ENCODE results near the gene HMCN1. TPM values are rescaled to one million over a fixed set of nuclear protein-coding genes. Genes with fewer than 3 reads are reported as not detected.

HMCN1 gene
- total and polyA plus RNA-seq, 4 donors = 1.5 to 6.8 (median 3.5) TPM

GRCh38 chr1:186143481-186143880 lies 409.3 kb downstream of the HMCN1 start:
- Histone ChIP-seq H3K4me3 (ENCODE audit: low read depth in 1 of 3, low read length in 3 of 3) (no peak overlapping the region), H3K4me1 (ENCODE audit: control insufficient read depth in 4 of 4, insufficient read depth in 4 of 4, low read length in 3 of 4) (no peaks in the 10 kb centered on the region), H3K9ac (ENCODE audit: low read depth in 1 of 2, low read length in 2 of 2) (no peak overlapping the region), H3K27me3 (ENCODE audit: control insufficient read depth in 4 of 4, insufficient read depth in 4 of 4, low read length in 3 of 4) (no peaks in the 10 kb centered on the region), H3K36me3 (ENCODE audit: control insufficient read depth in 4 of 4, insufficient read depth in 3 of 4, low read depth in 1 of 4, low read length in 3 of 4) (peaks cover 0 to 12% (median 2%) of the 10 kb centered on the region in 4 donors), H3K9me3 (ENCODE audit: control insufficient read depth in 4 of 4, low read length in 3 of 4) (no peaks in the 10 kb centered on the region), H3K27ac (ENCODE audit: low read depth in 1 of 2, low read length in 2 of 2) (no peak overlapping the region)
- TF ChIP-seq, protein P1, sequence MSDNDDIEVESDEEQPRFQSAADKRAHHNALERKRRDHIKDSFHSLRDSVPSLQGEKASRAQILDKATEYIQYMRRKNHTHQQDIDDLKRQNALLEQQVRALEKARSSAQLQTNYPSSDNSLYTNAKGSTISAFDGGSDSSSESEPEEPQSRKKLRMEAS (IDR thresholded peaks at IDR 0.05) = no peak
- TF ChIP-seq SP1 (IDR thresholded peaks at IDR 0.05) (no peak), GABPA (IDR thresholded peaks at IDR 0.05 in 1 of 2, conservative IDR thresholded peaks at IDR 0.05 in 1 of 2) (no peak)
- TF ChIP-seq, protein P2, sequence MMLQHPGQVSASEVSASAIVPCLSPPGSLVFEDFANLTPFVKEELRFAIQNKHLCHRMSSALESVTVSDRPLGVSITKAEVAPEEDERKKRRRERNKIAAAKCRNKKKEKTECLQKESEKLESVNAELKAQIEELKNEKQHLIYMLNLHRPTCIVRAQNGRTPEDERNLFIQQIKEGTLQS (IDR thresholded peaks at IDR 0.05) = no peak
- DNase-seq (ENCODE audit: low spot score) = no peak

GRCh38 chr1:186144505-186144904 lies 410.3 kb downstream of the HMCN1 start:
- no peak overlapping the region for H3K4me3 ChIP-seq (ENCODE audit: low read depth in 1 of 3, low read length in 3 of 3)
- H3K36me3 ChIP-seq (ENCODE audit: control insufficient read depth in 4 of 4, insufficient read depth in 3 of 4, low read depth in 1 of 4, low read length in 3 of 4) = peaks cover 0 to 12% (median 2%) of the 10 kb centered on the region in 4 donors
- H3K4me1 ChIP-seq (ENCODE audit: control insufficient read depth in 4 of 4, insufficient read depth in 4 of 4, low read length in 3 of 4) = no peaks in the 10 kb centered on the region
- WGBS = 71% methylated on average over 5 of the region's 5 CpGs
- no peak overlapping the region for H3K9ac ChIP-seq (ENCODE audit: low read depth in 1 of 2, low read length in 2 of 2)
- no peaks in the 10 kb centered on the region for H3K27me3 ChIP-seq (ENCODE audit: control insufficient read depth in 4 of 4, insufficient read depth in 4 of 4, low read length in 3 of 4)
- DNase-seq (ENCODE audit: low spot score) = no peak
- no peak for TF ChIP-seq FOXA1 (IDR thresholded peaks at IDR 0.05)
- no peak for TF ChIP-seq JUND (IDR thresholded peaks at IDR 0.05)
- TF ChIP-seq YY1 (IDR thresholded peaks at IDR 0.05) = no peak
- TF ChIP-seq RAD21 (IDR thresholded peaks at IDR 0.05) = no peak
- no peak for TF ChIP-seq RXRA (IDR thresholded peaks at IDR 0.05)
- TF ChIP-seq NR2F2 (IDR thresholded peaks at IDR 0.05) = no peak
- TF ChIP-seq, protein P1 (IDR thresholded peaks at IDR 0.05) = no peak
- TF ChIP-seq, protein P3, sequence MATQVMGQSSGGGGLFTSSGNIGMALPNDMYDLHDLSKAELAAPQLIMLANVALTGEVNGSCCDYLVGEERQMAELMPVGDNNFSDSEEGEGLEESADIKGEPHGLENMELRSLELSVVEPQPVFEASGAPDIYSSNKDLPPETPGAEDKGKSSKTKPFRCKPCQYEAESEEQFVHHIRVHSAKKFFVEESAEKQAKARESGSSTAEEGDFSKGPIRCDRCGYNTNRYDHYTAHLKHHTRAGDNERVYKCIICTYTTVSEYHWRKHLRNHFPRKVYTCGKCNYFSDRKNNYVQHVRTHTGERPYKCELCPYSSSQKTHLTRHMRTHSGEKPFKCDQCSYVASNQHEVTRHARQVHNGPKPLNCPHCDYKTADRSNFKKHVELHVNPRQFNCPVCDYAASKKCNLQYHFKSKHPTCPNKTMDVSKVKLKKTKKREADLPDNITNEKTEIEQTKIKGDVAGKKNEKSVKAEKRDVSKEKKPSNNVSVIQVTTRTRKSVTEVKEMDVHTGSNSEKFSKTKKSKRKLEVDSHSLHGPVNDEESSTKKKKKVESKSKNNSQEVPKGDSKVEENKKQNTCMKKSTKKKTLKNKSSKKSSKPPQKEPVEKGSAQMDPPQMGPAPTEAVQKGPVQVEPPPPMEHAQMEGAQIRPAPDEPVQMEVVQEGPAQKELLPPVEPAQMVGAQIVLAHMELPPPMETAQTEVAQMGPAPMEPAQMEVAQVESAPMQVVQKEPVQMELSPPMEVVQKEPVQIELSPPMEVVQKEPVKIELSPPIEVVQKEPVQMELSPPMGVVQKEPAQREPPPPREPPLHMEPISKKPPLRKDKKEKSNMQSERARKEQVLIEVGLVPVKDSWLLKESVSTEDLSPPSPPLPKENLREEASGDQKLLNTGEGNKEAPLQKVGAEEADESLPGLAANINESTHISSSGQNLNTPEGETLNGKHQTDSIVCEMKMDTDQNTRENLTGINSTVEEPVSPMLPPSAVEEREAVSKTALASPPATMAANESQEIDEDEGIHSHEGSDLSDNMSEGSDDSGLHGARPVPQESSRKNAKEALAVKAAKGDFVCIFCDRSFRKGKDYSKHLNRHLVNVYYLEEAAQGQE (IDR thresholded peaks at IDR 0.05) = no peak
- TF ChIP-seq HNF4A (conservative IDR thresholded peaks at IDR 0.05) = no peak
- TF ChIP-seq TAF1 (conservative IDR thresholded peaks at IDR 0.05) = no peak
- TF ChIP-seq EGR1 (IDR thresholded peaks at IDR 0.05; ENCODE audit: low read depth in 2 of 2) = no peak
- TF ChIP-seq HNF4G (IDR thresholded peaks at IDR 0.05) = no peak
- no peak for TF ChIP-seq FOXA2 (IDR thresholded peaks at IDR 0.05)
- TF ChIP-seq ZBTB33 (IDR thresholded peaks at IDR 0.05) = no peak
- TF ChIP-seq, protein P2 (IDR thresholded peaks at IDR 0.05) = no peak
- H3K9me3 ChIP-seq (ENCODE audit: control insufficient read depth in 4 of 4, low read length in 3 of 4) = no peaks in the 10 kb centered on the region
- H3K27ac ChIP-seq (ENCODE audit: low read depth in 1 of 2, low read length in 2 of 2) = no peak overlapping the region

Data from liver (tissue), 9 donors.